Measurements from ENCODE around the gene RAPGEF1. TPM values are rescaled to one million over a fixed set of nuclear protein-coding genes. Genes with fewer than 3 reads are reported as not detected.

Gene RAPGEF1
- total and polyA plus RNA-seq, 9 of the 15 experiments (the other 6 are each of a cell fraction or from before 2014, with no cell fraction given) = 0.06 to 44.1 (median 19.9) TPM

DNA sequence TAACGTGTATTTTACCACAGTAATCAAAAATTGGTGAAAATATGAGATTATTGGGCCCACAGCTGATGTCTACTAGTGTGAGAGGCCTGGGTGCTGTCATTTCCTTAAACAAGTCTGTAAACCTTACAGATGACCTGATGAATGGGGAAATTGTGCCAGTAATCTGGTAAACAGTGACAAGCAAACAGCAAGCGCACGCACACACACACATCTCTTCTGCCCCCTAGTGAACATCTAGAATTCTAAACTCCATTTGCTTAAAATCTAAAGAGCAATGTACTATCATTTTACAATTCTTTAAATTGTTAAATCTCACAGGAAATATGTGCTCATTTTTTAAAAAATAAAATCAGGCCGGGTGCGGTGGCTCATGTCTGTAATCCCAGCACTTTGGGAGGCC, 7.5 kb upstream of the RAPGEF1 start:
- in situ Hi-C loops (cut with MboI) = loop anchor here (10.0 kb wide), 1 partner anchor 233 kb away; no protein-coding TSS in a partner anchor
- FAIRE-seq (peak; percentile 78), ATAC-seq (peak; percentile 79)
- TF ChIP-seq NFE2 (IDR thresholded peaks at IDR 0.05; ENCODE audit: low read depth) (peak; percentile 26; the same call in 1 of the 2 replicates), BHLHE40 (IDR thresholded peaks at IDR 0.05; ENCODE audit: low read length) (no peak; the same call in 1 of the 2 replicates), NFE2L1 (tag; IDR thresholded peaks at IDR 0.05; ENCODE audit: borderline replicate concordance, low read depth) (no peak), ATF7 (IDR thresholded peaks at IDR 0.05) (peak; percentile 28; the same call in 1 of the 2 replicates), RAD21 (CRISPR knock-in tag; conservative IDR thresholded peaks at IDR 0.05 in 1 of 2, IDR thresholded peaks at IDR 0.05 in 1 of 2) (peak; percentile 66 to 81), PHF21A (IDR thresholded peaks at IDR 0.05; ENCODE audit: borderline replicate concordance, low read depth) (no peak), SMAD2 (IDR thresholded peaks at IDR 0.05; ENCODE audit: low read depth, low read length) (no peak)
- TF ChIP-seq, protein P1, sequence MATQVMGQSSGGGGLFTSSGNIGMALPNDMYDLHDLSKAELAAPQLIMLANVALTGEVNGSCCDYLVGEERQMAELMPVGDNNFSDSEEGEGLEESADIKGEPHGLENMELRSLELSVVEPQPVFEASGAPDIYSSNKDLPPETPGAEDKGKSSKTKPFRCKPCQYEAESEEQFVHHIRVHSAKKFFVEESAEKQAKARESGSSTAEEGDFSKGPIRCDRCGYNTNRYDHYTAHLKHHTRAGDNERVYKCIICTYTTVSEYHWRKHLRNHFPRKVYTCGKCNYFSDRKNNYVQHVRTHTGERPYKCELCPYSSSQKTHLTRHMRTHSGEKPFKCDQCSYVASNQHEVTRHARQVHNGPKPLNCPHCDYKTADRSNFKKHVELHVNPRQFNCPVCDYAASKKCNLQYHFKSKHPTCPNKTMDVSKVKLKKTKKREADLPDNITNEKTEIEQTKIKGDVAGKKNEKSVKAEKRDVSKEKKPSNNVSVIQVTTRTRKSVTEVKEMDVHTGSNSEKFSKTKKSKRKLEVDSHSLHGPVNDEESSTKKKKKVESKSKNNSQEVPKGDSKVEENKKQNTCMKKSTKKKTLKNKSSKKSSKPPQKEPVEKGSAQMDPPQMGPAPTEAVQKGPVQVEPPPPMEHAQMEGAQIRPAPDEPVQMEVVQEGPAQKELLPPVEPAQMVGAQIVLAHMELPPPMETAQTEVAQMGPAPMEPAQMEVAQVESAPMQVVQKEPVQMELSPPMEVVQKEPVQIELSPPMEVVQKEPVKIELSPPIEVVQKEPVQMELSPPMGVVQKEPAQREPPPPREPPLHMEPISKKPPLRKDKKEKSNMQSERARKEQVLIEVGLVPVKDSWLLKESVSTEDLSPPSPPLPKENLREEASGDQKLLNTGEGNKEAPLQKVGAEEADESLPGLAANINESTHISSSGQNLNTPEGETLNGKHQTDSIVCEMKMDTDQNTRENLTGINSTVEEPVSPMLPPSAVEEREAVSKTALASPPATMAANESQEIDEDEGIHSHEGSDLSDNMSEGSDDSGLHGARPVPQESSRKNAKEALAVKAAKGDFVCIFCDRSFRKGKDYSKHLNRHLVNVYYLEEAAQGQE (IDR thresholded peaks at IDR 0.05; ENCODE audit: borderline replicate concordance) = peak; percentile 50; the same call in 1 of the 2 replicates
- TF ChIP-seq, protein P1 (CRISPR knock-in tag; IDR thresholded peaks at IDR 0.05; ENCODE audit: low read depth) = no peak
- TF ChIP-seq, protein P2, sequence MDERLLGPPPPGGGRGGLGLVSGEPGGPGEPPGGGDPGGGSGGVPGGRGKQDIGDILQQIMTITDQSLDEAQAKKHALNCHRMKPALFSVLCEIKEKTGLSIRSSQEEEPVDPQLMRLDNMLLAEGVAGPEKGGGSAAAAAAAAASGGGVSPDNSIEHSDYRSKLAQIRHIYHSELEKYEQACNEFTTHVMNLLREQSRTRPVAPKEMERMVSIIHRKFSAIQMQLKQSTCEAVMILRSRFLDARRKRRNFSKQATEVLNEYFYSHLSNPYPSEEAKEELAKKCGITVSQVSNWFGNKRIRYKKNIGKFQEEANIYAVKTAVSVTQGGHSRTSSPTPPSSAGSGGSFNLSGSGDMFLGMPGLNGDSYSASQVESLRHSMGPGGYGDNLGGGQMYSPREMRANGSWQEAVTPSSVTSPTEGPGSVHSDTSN (CRISPR knock-in tag; IDR thresholded peaks at IDR 0.05; ENCODE audit: low read depth) = no peak
- TF ChIP-seq, protein P2 (tag; conservative IDR thresholded peaks at IDR 0.05; ENCODE audit: low read depth) = peak; percentile 59

More for the DNA sequence above, 7.5 kb upstream of the RAPGEF1 start:
- H3K9me1 ChIP-seq (ENCODE audit: control insufficient read depth, insufficient read depth, low read length) = no peaks in the 10 kb centered on the region
- H3K27ac ChIP-seq (ENCODE audit: extremely low read depth, low read depth, low read length) = no peak overlapping the region
- intact Hi-C loops (cut with micrococcal nuclease) = loop anchor here (2.0 to 10.0 kb wide), 3 partner anchors 157 to 397 kb away; partner anchors contain the start of gene POMT1
- no peaks in the 10 kb centered on the region for H4K20me1 ChIP-seq (replicated peaks; ENCODE audit: control insufficient read depth, insufficient read depth, low read length)
- H3K4me1 ChIP-seq (replicated peaks in 1 of 2; ENCODE audit: control insufficient read depth in 2 of 2, insufficient read depth in 2 of 2, low read length in 2 of 2) = peaks cover 3 to 8% of the 10 kb centered on the region in 2 experiments; a peak in 2 of 5 replicates
- WGBS (ENCODE audit: insufficient coverage, low coverage, missing lambda C conversion rate) = 12% methylated on average over 5 of the region's 5 CpGs
- H3K4me2 ChIP-seq (ENCODE audit: insufficient read depth, low read length) = no peak overlapping the region
- no peaks in the 10 kb centered on the region for H3K36me3 ChIP-seq (ENCODE audit: control insufficient read depth, insufficient read depth, low read length)
- POLR2A ChIA-PET = no interaction called here
- CTCF ChIA-PET (ENCODE audit: low intra/inter-chr PET ratio) = interaction anchor here (0.6 to 1.7 kb wide), 6 partner anchors 23 to 590 kb away, joined by 3 to 20 read pairs (median 3); no protein-coding TSS in a partner anchor
- no peak overlapping the region for H3K4me3 ChIP-seq
- peaks cover 4 to 24% of the 10 kb centered on the region in 2 experiments; a peak in 3 of 5 replicates for H3K27me3 ChIP-seq (ENCODE audit: control insufficient read depth in 2 of 2, insufficient read depth in 2 of 2, low read length in 2 of 2)
- H3K79me2 ChIP-seq (ENCODE audit: control insufficient read depth, insufficient read depth, low read length) = no peaks in the 10 kb centered on the region
- H3K9me3 ChIP-seq (replicated peaks; ENCODE audit: control insufficient read depth, insufficient read depth, low read depth, low read length) = no peaks in the 10 kb centered on the region
- H3K9ac ChIP-seq (ENCODE audit: insufficient read depth in 1 of 2, low read depth in 2 of 2, low read length in 2 of 2) = no peak overlapping the region
- peak in 2 of 4 experiments; percentile 34 to 64 for DNase-seq (ENCODE audit: extremely low read depth in 1 of 4, low spot score in 3 of 4)
- peak overlapping the region; percentile 49; the same call in 1 of the 2 replicates for H2AFZ ChIP-seq (ENCODE audit: low read depth, low read length)
- no TSS peak for BruUV-seq (replicated peaks)
